H9 (cell line): Measurements from ENCODE around the gene MYH8. TPM values are rescaled to one million over a fixed set of nuclear protein-coding genes. Genes with fewer than 3 reads are reported as not detected.

Experiments
- DNase-seq: peaks from one replicate; pipeline ENCODE4 v3.0.0-alpha.2; 2017
- H2AFZ ChIP-seq: one replicate; pipeline ENCODE4 v1.6.1; 2013; ENCODE audit warnings: mild to moderate bottlenecking, low read length, control low read depth, moderate library complexity
- H2AK5ac ChIP-seq: 2 replicates; pipeline ENCODE4 v1.6.1; 2013; ENCODE audit warnings: low read length, control low read depth, mixed read lengths; ENCODE audit not compliant: insufficient read length
- H2BK120ac ChIP-seq: one replicate; pipeline ENCODE4 v1.6.1; 2013; ENCODE audit warnings: low read depth, mild to moderate bottlenecking, low read length, control low read depth, inconsistent platforms; ENCODE audit not compliant: poor library complexity, severe bottlenecking
- H2BK12ac ChIP-seq: 2 replicates; pipeline ENCODE4 v1.6.1; 2013; ENCODE audit warnings: low read length, control low read depth, mixed read lengths, low read depth; ENCODE audit not compliant: insufficient read length
- H2BK15ac ChIP-seq: 2 replicates; pipeline ENCODE4 v1.6.1; 2013; ENCODE audit warnings: low read depth, low read length, control low read depth
- H2BK20ac ChIP-seq: one replicate; pipeline ENCODE4 v1.6.1; 2013; ENCODE audit warnings: low read depth, mild to moderate bottlenecking, low read length, control low read depth, inconsistent platforms; ENCODE audit not compliant: poor library complexity, severe bottlenecking
- H2BK5ac ChIP-seq: 2 replicates; pipeline ENCODE4 v1.6.1; 2013; ENCODE audit warnings: low read length, control low read depth, mixed read lengths; ENCODE audit not compliant: insufficient read length
- H3K14ac ChIP-seq: 2 replicates; pipeline ENCODE4 v1.6.1; 2013; ENCODE audit warnings: low read length, control low read depth; ENCODE audit not compliant: insufficient read depth
- H3K18ac ChIP-seq: 2 replicates; pipeline ENCODE4 v1.6.1; 2013; ENCODE audit warnings: low read depth, mild to moderate bottlenecking, mixed read lengths, low read length, control low read depth; ENCODE audit not compliant: insufficient read length
- H3K23ac ChIP-seq: 2 replicates; pipeline ENCODE4 v1.6.1; 2013; ENCODE audit warnings: low read length, control low read depth, mixed read lengths, low read depth; ENCODE audit not compliant: insufficient read length
- H3K23me2 ChIP-seq: 2 replicates; pipeline ENCODE4 v1.6.1; 2013; ENCODE audit warnings: low read depth, mild to moderate bottlenecking, mixed read lengths, low read length, control low read depth; ENCODE audit not compliant: insufficient read length, poor library complexity, severe bottlenecking
- H3K27ac ChIP-seq: 2 replicates; pipeline ENCODE4 v1.5.1; 2013; ENCODE audit warnings: low read length, control low read depth, mixed read lengths, low read depth; ENCODE audit not compliant: insufficient read length
- H3K27me3 ChIP-seq: 2 replicates; pipeline ENCODE4 v1.6.1; 2013; ENCODE audit warnings: low read length, control low read depth, inconsistent platforms; ENCODE audit not compliant: insufficient read depth
- H3K4ac ChIP-seq: 2 replicates; pipeline ENCODE4 v1.6.1; 2013; ENCODE audit warnings: low read depth, mild to moderate bottlenecking, control low read depth, inconsistent platforms, low read length, moderate library complexity
- H3K4me1 ChIP-seq: 2 replicates; pipeline ENCODE4 v1.6.1; 2013; ENCODE audit warnings: low read length, control low read depth, inconsistent platforms; ENCODE audit not compliant: insufficient read depth
- H3K4me2 ChIP-seq: 2 replicates; pipeline ENCODE4 v1.6.1; 2013; ENCODE audit warnings: low read length, control low read depth, mixed read lengths; ENCODE audit not compliant: insufficient read length, insufficient read depth
- H3K56ac ChIP-seq: 2 replicates; pipeline ENCODE4 v1.6.1; 2013; ENCODE audit warnings: low read depth, mild to moderate bottlenecking, mixed read lengths, low read length, control low read depth; ENCODE audit not compliant: insufficient read length
- H3K79me1 ChIP-seq: 2 replicates; pipeline ENCODE4 v1.6.1; 2013; ENCODE audit warnings: low read depth, mild to moderate bottlenecking, moderate library complexity, low read length, control low read depth, inconsistent platforms; ENCODE audit not compliant: insufficient read depth, poor library complexity, severe bottlenecking
- H3K79me2 ChIP-seq: 2 replicates; pipeline ENCODE4 v1.6.1; 2013; ENCODE audit warnings: low read length, control low read depth, inconsistent platforms; ENCODE audit not compliant: insufficient read depth
- H3K9ac ChIP-seq: 2 replicates; pipeline ENCODE4 v1.6.1; 2013; ENCODE audit warnings: low read length, control low read depth, mixed read lengths; ENCODE audit not compliant: insufficient read length; ENCODE audit errors: extremely low read depth
- H3K9me3 ChIP-seq: one replicate; pipeline ENCODE4 v1.6.1; 2013; ENCODE audit warnings: low read depth, low read length, inconsistent platforms; ENCODE audit not compliant: control insufficient read depth
- H3T11ph ChIP-seq: one replicate; pipeline ENCODE4 v1.6.1; 2013; ENCODE audit warnings: mild to moderate bottlenecking, low read length, control low read depth, inconsistent platforms
- H4K20me1 ChIP-seq: one replicate; pipeline ENCODE4 v1.6.1; 2013; ENCODE audit not compliant: control insufficient read depth, insufficient read length, insufficient read depth
- H4K5ac ChIP-seq: 2 replicates; pipeline ENCODE4 v1.6.1; 2013; ENCODE audit warnings: low read depth, mild to moderate bottlenecking, mixed read lengths, low read length, control low read depth; ENCODE audit not compliant: insufficient read length
- H4K8ac ChIP-seq: replicated peaks from 2 replicates; pipeline ENCODE4 v1.6.1; 2013; ENCODE audit warnings: low read length, control low read depth, mixed read lengths, low read depth; ENCODE audit not compliant: insufficient read length
- H4K91ac ChIP-seq: 2 replicates; pipeline ENCODE4 v1.6.1; 2013; ENCODE audit warnings: low read depth, mild to moderate bottlenecking, moderate library complexity, mixed read lengths, low read length, control low read depth; ENCODE audit not compliant: insufficient read length
- H3K27ac Mint-ChIP-seq, 3 experiments: 2 replicates in 2 of 3; 3 replicates in 1 of 3; pipeline ENCODE4 v1.8.0; 2020 to 2021; ENCODE audit warnings: mixed read lengths in 3 of 3, mild to moderate bottlenecking in 1 of 3, moderate library complexity in 1 of 3
- H3K27me3 Mint-ChIP-seq: 2 replicates; pipeline ENCODE4 v1.8.0; 2021; ENCODE audit warnings: low read depth, mild to moderate bottlenecking, moderate library complexity, mixed read lengths
- H3K36me3 Mint-ChIP-seq, 3 experiments: 2 replicates in 2 of 3; 3 replicates in 1 of 3; pipeline ENCODE4 v1.8.0; 2020 to 2021; ENCODE audit warnings: low read depth in 3 of 3, mixed read lengths in 3 of 3; ENCODE audit not compliant: insufficient read depth in 1 of 3
- H3K4me1 Mint-ChIP-seq, 2 experiments: 2 replicates each; pipeline ENCODE4 v1.8.0; 2020; ENCODE audit warnings: mixed read lengths in 2 of 2
- H3K4me3 Mint-ChIP-seq, 2 experiments: 2 replicates in 1 of 2; 3 replicates in 1 of 2; pipeline ENCODE4 v1.8.0; 2020 to 2021; ENCODE audit warnings: mild to moderate bottlenecking in 2 of 2, mixed read lengths in 2 of 2, moderate library complexity in 1 of 2
- H3K9me3 Mint-ChIP-seq, 2 experiments: 2 replicates in 1 of 2; 3 replicates in 1 of 2; pipeline ENCODE4 v1.8.0; 2020; ENCODE audit warnings: mild to moderate bottlenecking in 2 of 2, mixed read lengths in 2 of 2, moderate library complexity in 1 of 2
- CTCF ChIP-seq: fragments of 200-600 bp; sonication (generic); conservative IDR thresholded peaks from 3 replicates; pipeline ENCODE4 v1.8.0; 2021; ENCODE audit warnings: antibody characterized with exemption, mild to moderate bottlenecking
- WGBS: extraction: QIAGEN DNeasy Blood & Tissue Kit; methylation state at CpG from one replicate; pipeline ENCODE4 v1.1.7; 2013; ENCODE audit warnings: missing lambda C conversion rate, low lambda C conversion rate, mixed read lengths; ENCODE audit not compliant: insufficient read length; ENCODE audit errors: extremely low coverage; 5-methylcytosine and 5-hydroxymethylcytosine counted together
- total RNA-seq: library from RNA; stranded (reverse); gene quantifications from 2 replicates; pipeline ENCODE4 v1.2.1, GENCODE V29; 2021

Gene MYH8
- total RNA-seq, 1 experiment from 2014 or later = not detected

DNA sequence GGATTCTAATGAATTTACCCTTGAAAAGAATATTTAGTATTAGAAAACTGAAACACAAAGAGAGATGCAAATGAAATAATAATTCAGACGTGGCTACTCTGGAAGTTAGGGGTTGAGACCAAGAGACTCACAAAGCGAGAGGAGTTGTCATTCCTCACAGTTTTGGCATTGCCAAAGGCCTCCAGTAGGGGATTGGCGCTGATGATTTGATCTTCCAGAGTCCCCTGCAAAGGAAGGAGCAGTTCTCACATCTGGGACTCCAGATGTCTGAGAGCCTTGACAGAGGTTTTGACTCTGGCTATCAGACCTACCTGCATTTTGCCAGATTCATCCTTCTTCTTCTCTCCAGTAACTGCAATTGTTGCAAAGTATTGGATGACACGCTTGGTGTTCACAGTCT is 6.6 kb downstream of the MYH8 start:
- Histone ChIP-seq H4K20me1 (no peaks in the 10 kb centered on the region), H2BK12ac (no peak overlapping the region), H3K4ac (no peak overlapping the region), H3K9ac (no peak overlapping the region), H3K23me2 (no peaks in the 10 kb centered on the region), H3T11ph (no peak overlapping the region), H2BK120ac (no peak overlapping the region), H3K23ac (no peak overlapping the region), H3K27ac (no peak overlapping the region), H2BK20ac (no peak overlapping the region), H3K18ac (no peak overlapping the region), H4K8ac (no peak overlapping the region), H4K5ac (no peak overlapping the region), H3K9me3 (no peaks in the 10 kb centered on the region), H3K56ac (no peak overlapping the region), H3K79me2 (no peaks in the 10 kb centered on the region), H3K4me1 (peaks cover 3% of the 10 kb centered on the region), H3K14ac (no peak overlapping the region), H3K79me1 (no peaks in the 10 kb centered on the region), H2BK5ac (no peak overlapping the region), H3K4me2 (no peak overlapping the region), H2BK15ac (no peak overlapping the region), H3K27me3 (no peaks in the 10 kb centered on the region), H2AK5ac (no peak overlapping the region), H2AFZ (no peak overlapping the region), H4K91ac (no peak overlapping the region)
- Mint-ChIP-seq H3K36me3 (no peaks in the 10 kb centered on the region; a peak in 1 of 7 replicates), H3K4me3 (no peak overlapping the region), H3K9me3 (no peaks in the 10 kb centered on the region), H3K27me3 (no peaks in the 10 kb centered on the region; the same call in 1 of the 2 replicates), H3K27ac (no peak overlapping the region), H3K4me1 (peaks cover 24 to 26% of the 10 kb centered on the region in 2 experiments)
- DNase-seq = peak; percentile 45
- peak; percentile 50 for TF ChIP-seq CTCF
- no CpG with 5 or more reads among the region's 4 CpGs for WGBS
